GM12878 (cell line): Measurements from ENCODE around the gene PROCA1. TPM values are rescaled to one million over a fixed set of nuclear protein-coding genes. Genes with fewer than 3 reads are reported as not detected.

Experiments used
- ATAC-seq: fragments of 200-7000 bp; cut with Tn5 transposase; 3 replicates; pipeline ENCODE4 v1.9.1; 2020; ENCODE audit warnings: mild to moderate bottlenecking, moderate library complexity
- BruUV-seq: library from RNA; stranded (reverse); fragments of 400-500 nt; replicated peaks from 2 replicates; lab custom pipeline; 2021; lab: Mats Ljungman, UMichigan
- CTCF ChIA-PET: fragments of 300-600 bp; sonication (Branson Sonifier 250); formaldehyde crosslinking; extraction: SDS; loops from one replicate; lab custom pipeline; 2021; ENCODE audit warnings: inconsistent platforms; lab: Yijun Ruan, JAX
- POLR2A ChIA-PET: fragments of 350-600 bp; formaldehyde crosslinking; extraction: SDS; loops from one replicate; lab custom pipeline; 2021; ENCODE audit warnings: inconsistent platforms; lab: Charles Lee
- RAD21 ChIA-PET: fragments of 300-600 bp; sonication (Branson Sonifier 250); formaldehyde crosslinking; loops from one replicate; lab custom pipeline; 2023; ENCODE audit warnings: antibody characterized with exemption; ENCODE audit not compliant: unreplicated experiment; lab: Charles Lee
- SMC1A ChIA-PET: fragments of 300-600 bp; sonication (Branson Sonifier 250); formaldehyde crosslinking; loops from one replicate; lab custom pipeline; 2023; ENCODE audit not compliant: unreplicated experiment, uncharacterized antibody; lab: Charles Lee
- DNase-seq: peaks from one replicate; pipeline ENCODE4 v3.0.0-alpha.2; 2011; ENCODE audit warnings: low read depth, low spot score
- FAIRE-seq: peaks from 3 replicates; lab custom pipeline; 2011; peaks lifted over from hg19 to GRCh38; lab: Jason Lieb, UNC
- H2AFZ ChIP-seq: 2 replicates; pipeline ENCODE4 v1.6.0; 2011; ENCODE audit warnings: low read depth, low read length, control low read depth; ENCODE audit not compliant: control insufficient read depth
- H3K27ac ChIP-seq: 2 replicates; pipeline ENCODE4 v1.5.1; 2011; ENCODE audit warnings: control low read depth; ENCODE audit not compliant: control insufficient read depth, insufficient read depth
- H3K27me3 ChIP-seq, 2 experiments: replicated peaks in 1 of 2; 2 replicates each; pipeline versions ENCODE4 v1.6.0 to v1.6.1; 2011; ENCODE audit warnings: low read length in 1 of 2; ENCODE audit not compliant: control insufficient read depth in 2 of 2, insufficient read depth in 2 of 2
- H3K36me3 ChIP-seq, 2 experiments: 2 replicates each; pipeline ENCODE4 v1.5.1; 2011; ENCODE audit warnings: low read length in 1 of 2; ENCODE audit not compliant: control insufficient read depth in 2 of 2, insufficient read depth in 2 of 2
- H3K4me1 ChIP-seq: 2 replicates; pipeline ENCODE4 v1.6.1; 2011; ENCODE audit warnings: mild to moderate bottlenecking, low read length, moderate library complexity, mixed read lengths; ENCODE audit not compliant: control insufficient read depth, insufficient read depth
- H3K4me2 ChIP-seq: 2 replicates; pipeline ENCODE4 v1.6.0; 2011; ENCODE audit warnings: control low read depth; ENCODE audit not compliant: control insufficient read depth, insufficient read depth
- H3K4me3 ChIP-seq: fragments of 200-600 bp; sonication (generic); 2 replicates; pipeline ENCODE4 v1.5.1; 2016
- H3K79me2 ChIP-seq: 2 replicates; pipeline ENCODE4 v1.6.0; 2011; ENCODE audit warnings: low read length; ENCODE audit not compliant: control insufficient read depth, insufficient read depth
- H3K9ac ChIP-seq: 2 replicates; pipeline ENCODE4 v1.8.0; 2011; ENCODE audit warnings: low read length, control low read depth, mixed read lengths; ENCODE audit not compliant: control insufficient read depth, insufficient read depth
- H3K9me3 ChIP-seq: replicated peaks from 3 replicates; pipeline ENCODE4 v1.5.1; 2011; ENCODE audit warnings: mild to moderate bottlenecking, low read length; ENCODE audit not compliant: control insufficient read depth, insufficient read depth
- H4K20me1 ChIP-seq: 2 replicates; pipeline ENCODE4 v1.6.0; 2011; ENCODE audit not compliant: control insufficient read depth, insufficient read depth
- ESRRA ChIP-seq: IDR thresholded peaks from 2 replicates; pipeline ENCODE4 v1.6.1; 2012; ENCODE audit warnings: mild to moderate bottlenecking, low read length, improper control_type of control experiment
- FOS ChIP-seq: IDR thresholded peaks from 3 replicates; pipeline ENCODE4 v1.6.1; 2011; ENCODE audit warnings: borderline replicate concordance; ENCODE audit not compliant: insufficient read length; ENCODE audit errors: extremely low read depth
- FOXK2 ChIP-seq: fragments of 450-650 bp; IDR thresholded peaks from 2 replicates; pipeline ENCODE4 v1.6.1; 2017; ENCODE audit warnings: mild to moderate bottlenecking, moderate library complexity
- RUNX3 ChIP-seq: IDR thresholded peaks from 2 replicates; pipeline ENCODE4 v1.6.1; 2012; ENCODE audit warnings: low read length, inconsistent platforms
- SPI1 ChIP-seq: IDR thresholded peaks from 2 replicates; pipeline ENCODE4 v1.6.1; 2011; ENCODE audit warnings: low read depth, mild to moderate bottlenecking, low read length, moderate library complexity, borderline replicate concordance; ENCODE audit not compliant: insufficient read depth
- ZSCAN29 ChIP-seq: fragments of 450-650 bp; IDR thresholded peaks from 2 replicates; pipeline ENCODE4 v1.6.1; 2017; ENCODE audit warnings: mild to moderate bottlenecking, moderate library complexity
- WGBS: methylation state at CpG from one replicate; pipeline ENCODE4 v1.1.6; 2016; ENCODE audit warnings: low lambda C conversion rate; ENCODE audit not compliant: insufficient replicate concordance, insufficient coverage; ENCODE audit errors: missing lambda C conversion rate; 5-methylcytosine and 5-hydroxymethylcytosine counted together
- in situ Hi-C: fragments of 300-500 bp; cut with MboI; formaldehyde crosslinking; loops from 9 replicates; pipeline ENCODE4 v1.14.3; 2018; ENCODE audit warnings: mixed read lengths
- intact Hi-C: fragments of 100-400 bp; cut with micrococcal nuclease; formaldehyde crosslinking; loops from one replicate; pipeline ENCODE4 v1.14.2; 2022; ENCODE audit not compliant: unreplicated experiment
- polyA plus RNA-seq, 11 experiments: library from polyadenylated mRNA; depleted of rRNA in 4 of 11; unstranded in 6 of 11; stranded (reverse) in 5 of 11; fragments of >200 nt; fragmentation: Nextera tagmentation in 4 of 11; fragmentation: Illumina TruSeq in 1 of 11; extraction: Ambion mirVana in 4 of 11; extraction: Trizol in 1 of 11; gene quantifications; 1 replicate in 1 of 11; 2 replicates in 10 of 11; pipeline versions ENCODE4 v1.2.1 to v1.2.3, GENCODE V29; 2011 to 2016; ENCODE audit warnings: inconsistent platforms in 2 of 11, missing spikeins in 2 of 11, low read depth in 1 of 11
- total RNA-seq, 4 experiments: library from RNA; depleted of rRNA in 3 of 4; stranded (reverse); fragments of >200 nt in 3 of 4; fragmentation: Illumina TruSeq in 1 of 4; extraction: Trizol in 1 of 4; gene quantifications; 2 replicates each; pipeline versions ENCODE4 v1.2.1 to v1.2.3, GENCODE V29; 2013 to 2021
- TF ChIP-seq, protein P1 (sequence below): fragments of 450-650 bp; IDR thresholded peaks from 2 replicates; pipeline ENCODE4 v1.6.1; 2017; ENCODE audit warnings: low read depth, mild to moderate bottlenecking, moderate library complexity

The PROCA1 gene
- total and polyA plus RNA-seq, 10 of the 15 experiments (the other 5 are each of a cell fraction or from before 2014, with no cell fraction given): 0.35 to 4.8 (median 1.4) TPM

DNA sequence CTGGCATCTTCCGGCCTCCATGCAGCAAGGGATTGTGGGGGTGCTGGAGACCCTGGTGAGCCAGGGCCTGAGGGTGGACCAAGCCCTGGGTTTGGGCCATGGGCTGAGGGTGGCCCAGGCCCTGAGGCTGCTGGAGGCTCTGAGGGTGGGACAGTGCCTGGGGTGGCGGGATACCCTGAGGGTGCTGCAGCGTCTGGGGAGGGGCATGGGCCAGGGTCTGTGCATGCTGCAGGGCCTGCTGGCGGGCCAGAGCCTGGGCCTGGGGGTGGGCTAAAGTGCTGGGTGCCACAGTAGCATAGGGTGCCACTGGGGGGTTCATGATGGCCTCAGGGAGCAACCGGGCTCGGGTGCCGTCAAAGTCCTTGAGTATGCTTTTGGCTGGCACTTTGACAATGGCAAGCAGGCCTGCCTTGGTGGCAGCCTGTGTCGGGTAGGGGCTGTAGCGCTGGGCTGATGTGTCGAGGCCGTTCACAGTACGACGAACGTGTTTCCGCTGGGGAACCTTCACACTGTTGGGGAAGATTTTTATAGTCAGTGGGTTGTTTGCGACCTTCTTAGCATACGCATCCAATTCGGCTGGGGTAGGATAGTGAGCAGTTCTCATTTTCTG lies 47.7 kb upstream of the PROCA1 start:
- no peak overlapping the region for H2AFZ ChIP-seq
- FAIRE-seq (no peak), ATAC-seq (no peak), DNase-seq (no peak)
- no peaks in the 10 kb centered on the region for H3K27me3 ChIP-seq
- H3K9me3 ChIP-seq: no peaks in the 10 kb centered on the region
- peaks cover 15% of the 10 kb centered on the region for H3K4me1 ChIP-seq
- ChIA-PET POLR2A (interaction anchor here (0.6 kb wide), 1 partner anchor 33 kb away, joined by 3 read pairs; no protein-coding TSS in a partner anchor), RAD21 (interaction anchor here (0.6 kb wide), 1 partner anchor 559 kb away, joined by 4 read pairs; no protein-coding TSS in a partner anchor), CTCF (interaction anchor here (7.3 kb wide), 1 partner anchor 33 kb away, joined by 147 read pairs; the partner anchor contains the start of genes NEK8 and TLCD1), SMC1A (interaction anchor here (1.1 kb wide), 1 partner anchor 32 kb away, joined by 3 read pairs; no protein-coding TSS in a partner anchor)
- no peak overlapping the region for H3K4me2 ChIP-seq
- peaks cover 8 to 26% of the 10 kb centered on the region in 2 experiments for H3K36me3 ChIP-seq
- H3K79me2 ChIP-seq: no peaks in the 10 kb centered on the region
- no peak overlapping the region for H3K4me3 ChIP-seq
- H3K9ac ChIP-seq: no peak overlapping the region
- BruUV-seq: no TSS peak
- no peaks in the 10 kb centered on the region; the same call in 1 of the 2 replicates for H4K20me1 ChIP-seq
- intact Hi-C loops: no loop called here
- WGBS: 97% methylated on average over 18 of the region's 18 CpGs
- no peak overlapping the region for H3K27ac ChIP-seq
- no peak for TF ChIP-seq RUNX3
- TF ChIP-seq ESRRA: no peak
- no peak for TF ChIP-seq ZSCAN29
- TF ChIP-seq, protein P1, sequence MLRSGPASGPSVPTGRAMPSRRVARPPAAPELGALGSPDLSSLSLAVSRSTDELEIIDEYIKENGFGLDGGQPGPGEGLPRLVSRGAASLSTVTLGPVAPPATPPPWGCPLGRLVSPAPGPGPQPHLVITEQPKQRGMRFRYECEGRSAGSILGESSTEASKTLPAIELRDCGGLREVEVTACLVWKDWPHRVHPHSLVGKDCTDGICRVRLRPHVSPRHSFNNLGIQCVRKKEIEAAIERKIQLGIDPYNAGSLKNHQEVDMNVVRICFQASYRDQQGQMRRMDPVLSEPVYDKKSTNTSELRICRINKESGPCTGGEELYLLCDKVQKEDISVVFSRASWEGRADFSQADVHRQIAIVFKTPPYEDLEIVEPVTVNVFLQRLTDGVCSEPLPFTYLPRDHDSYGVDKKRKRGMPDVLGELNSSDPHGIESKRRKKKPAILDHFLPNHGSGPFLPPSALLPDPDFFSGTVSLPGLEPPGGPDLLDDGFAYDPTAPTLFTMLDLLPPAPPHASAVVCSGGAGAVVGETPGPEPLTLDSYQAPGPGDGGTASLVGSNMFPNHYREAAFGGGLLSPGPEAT: no peak
- TF ChIP-seq SPI1: no peak
- no peak for TF ChIP-seq FOXK2
- TF ChIP-seq FOS: no peak
- in situ Hi-C loops: no loop called here
